A549 (cell line): ENCODE data around the gene CEP85L.

Experiments
- CEBPB ChIP-seq, 2 experiments: fragments of >200 bp in 1 of 2; sonication (Bioruptor Twin) in 1 of 2; formaldehyde crosslinking in 1 of 2; IDR thresholded peaks; 2 replicates each; pipeline ENCODE4 v1.6.1; 2012 to 2016
- CTCF ChIP-seq: fragments of >200 bp; sonication (Bioruptor Twin); formaldehyde crosslinking; IDR thresholded peaks from 3 replicates; pipeline ENCODE4 v1.5.1; 2016
- HDAC2 ChIP-seq: fragments of 200-600 bp; sonication (generic); IDR thresholded peaks from 2 replicates; pipeline ENCODE4 v1.6.1; 2016
- MAFK ChIP-seq: fragments of 450-650 bp; IDR thresholded peaks from 2 replicates; pipeline ENCODE4 v1.6.1; 2014; ENCODE audit not compliant: partially characterized antibody
- MAZ ChIP-seq: fragments of 150-350 bp; IDR thresholded peaks from 2 replicates; pipeline ENCODE4 v1.6.1; 2014; ENCODE audit warnings: antibody characterized with exemption, low read depth, low read length, borderline replicate concordance
- NR3C1 ChIP-seq: fragments of >200 bp; sonication (Bioruptor Twin); formaldehyde crosslinking; IDR thresholded peaks from 3 replicates; pipeline ENCODE4 v1.6.1; 2017
- POLR2A ChIP-seq: IDR thresholded peaks from 2 replicates; pipeline ENCODE4 v1.6.1; 2012; ENCODE audit warnings: mild to moderate bottlenecking, low read length
- RAD21 ChIP-seq, 2 experiments: fragments of >200 bp in 1 of 2; sonication (Bioruptor Twin) in 1 of 2; formaldehyde crosslinking in 1 of 2; IDR thresholded peaks in 1 of 2; conservative IDR thresholded peaks in 1 of 2; 2 replicates in 1 of 2; 3 replicates in 1 of 2; pipeline ENCODE4 v1.6.1; 2012 to 2018; ENCODE audit warnings: inconsistent platforms in 1 of 2
- TF ChIP-seq, protein P1 (sequence below): fragments of 200-600 bp; sonication (generic); IDR thresholded peaks from 2 replicates; pipeline ENCODE4 v1.6.1; 2016; ENCODE audit warnings: antibody characterized with exemption, mild to moderate bottlenecking, moderate library complexity
- TF ChIP-seq, protein P2 (sequence below): IDR thresholded peaks from 2 replicates; pipeline ENCODE4 v1.6.1; 2012

DNA sequence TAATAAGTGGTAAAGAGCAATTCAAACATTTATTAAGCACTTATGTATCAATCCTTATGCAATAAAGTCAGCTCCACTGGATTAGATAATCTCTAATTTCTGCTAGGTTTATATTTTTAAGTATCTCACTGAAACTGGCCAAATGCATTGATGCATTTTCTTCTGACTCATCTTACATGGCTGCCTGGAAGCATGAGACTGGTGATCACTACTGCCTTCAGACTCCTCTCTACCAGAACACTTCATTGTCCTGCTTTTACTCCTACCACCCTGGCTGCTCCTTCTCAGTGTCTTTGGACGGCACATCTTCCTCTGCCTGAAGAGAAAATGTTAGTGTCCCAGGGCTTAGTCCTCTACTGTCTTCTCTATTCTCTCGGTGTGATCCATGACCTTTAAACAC is 7.4 kb downstream of the CEP85L start:
- TF ChIP-seq MAZ (no peak), MAFK (no peak), RAD21 (conservative IDR thresholded peaks at IDR 0.05 in 1 of 2, IDR thresholded peaks at IDR 0.05 in 1 of 2) (no peak), POLR2A (no peak), HDAC2 (no peak), CTCF (no peak), CEBPB (IDR thresholded peaks at IDR 0.05) (no peak), NR3C1 (no peak)
- TF ChIP-seq, protein P1, sequence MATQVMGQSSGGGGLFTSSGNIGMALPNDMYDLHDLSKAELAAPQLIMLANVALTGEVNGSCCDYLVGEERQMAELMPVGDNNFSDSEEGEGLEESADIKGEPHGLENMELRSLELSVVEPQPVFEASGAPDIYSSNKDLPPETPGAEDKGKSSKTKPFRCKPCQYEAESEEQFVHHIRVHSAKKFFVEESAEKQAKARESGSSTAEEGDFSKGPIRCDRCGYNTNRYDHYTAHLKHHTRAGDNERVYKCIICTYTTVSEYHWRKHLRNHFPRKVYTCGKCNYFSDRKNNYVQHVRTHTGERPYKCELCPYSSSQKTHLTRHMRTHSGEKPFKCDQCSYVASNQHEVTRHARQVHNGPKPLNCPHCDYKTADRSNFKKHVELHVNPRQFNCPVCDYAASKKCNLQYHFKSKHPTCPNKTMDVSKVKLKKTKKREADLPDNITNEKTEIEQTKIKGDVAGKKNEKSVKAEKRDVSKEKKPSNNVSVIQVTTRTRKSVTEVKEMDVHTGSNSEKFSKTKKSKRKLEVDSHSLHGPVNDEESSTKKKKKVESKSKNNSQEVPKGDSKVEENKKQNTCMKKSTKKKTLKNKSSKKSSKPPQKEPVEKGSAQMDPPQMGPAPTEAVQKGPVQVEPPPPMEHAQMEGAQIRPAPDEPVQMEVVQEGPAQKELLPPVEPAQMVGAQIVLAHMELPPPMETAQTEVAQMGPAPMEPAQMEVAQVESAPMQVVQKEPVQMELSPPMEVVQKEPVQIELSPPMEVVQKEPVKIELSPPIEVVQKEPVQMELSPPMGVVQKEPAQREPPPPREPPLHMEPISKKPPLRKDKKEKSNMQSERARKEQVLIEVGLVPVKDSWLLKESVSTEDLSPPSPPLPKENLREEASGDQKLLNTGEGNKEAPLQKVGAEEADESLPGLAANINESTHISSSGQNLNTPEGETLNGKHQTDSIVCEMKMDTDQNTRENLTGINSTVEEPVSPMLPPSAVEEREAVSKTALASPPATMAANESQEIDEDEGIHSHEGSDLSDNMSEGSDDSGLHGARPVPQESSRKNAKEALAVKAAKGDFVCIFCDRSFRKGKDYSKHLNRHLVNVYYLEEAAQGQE, result no peak
- TF ChIP-seq, protein P2, sequence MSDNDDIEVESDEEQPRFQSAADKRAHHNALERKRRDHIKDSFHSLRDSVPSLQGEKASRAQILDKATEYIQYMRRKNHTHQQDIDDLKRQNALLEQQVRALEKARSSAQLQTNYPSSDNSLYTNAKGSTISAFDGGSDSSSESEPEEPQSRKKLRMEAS, result no peak
